GM21515 (cell line): ENCODE measurements around the gene MERTK.
"Not testable (repeated sequence)": the region's sequence is repeated elsewhere in the genome, so short reads cannot be mapped to it uniquely, and the experiment has no call there.

Experiments
- ATAC-seq: cut with Tn5 transposase; IDR thresholded peaks from one replicate; pipeline ENCODE4 v1.9.1; 2021; ENCODE audit not compliant: unreplicated experiment

MERTK gene

DNA sequence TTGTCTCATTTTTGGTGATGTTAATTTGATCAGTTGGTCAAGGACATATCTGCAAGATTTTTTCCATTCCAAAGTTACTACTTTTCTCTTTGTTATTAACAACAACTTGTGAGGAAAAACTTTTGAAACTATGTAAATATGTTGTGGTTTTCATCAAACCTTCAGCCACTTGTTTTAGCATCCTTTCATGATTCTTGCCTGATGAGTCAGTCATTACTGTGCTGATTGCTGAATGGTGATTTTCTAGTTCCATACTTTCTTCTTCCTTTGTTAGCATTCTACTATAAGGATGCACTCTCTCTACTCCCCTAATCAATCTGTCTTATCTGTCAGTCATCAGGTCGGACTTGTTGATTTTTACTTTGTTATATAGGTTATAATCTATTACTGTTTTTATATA lies 167.6 kb downstream of the MERTK start:
- ATAC-seq = no peak

DNA sequence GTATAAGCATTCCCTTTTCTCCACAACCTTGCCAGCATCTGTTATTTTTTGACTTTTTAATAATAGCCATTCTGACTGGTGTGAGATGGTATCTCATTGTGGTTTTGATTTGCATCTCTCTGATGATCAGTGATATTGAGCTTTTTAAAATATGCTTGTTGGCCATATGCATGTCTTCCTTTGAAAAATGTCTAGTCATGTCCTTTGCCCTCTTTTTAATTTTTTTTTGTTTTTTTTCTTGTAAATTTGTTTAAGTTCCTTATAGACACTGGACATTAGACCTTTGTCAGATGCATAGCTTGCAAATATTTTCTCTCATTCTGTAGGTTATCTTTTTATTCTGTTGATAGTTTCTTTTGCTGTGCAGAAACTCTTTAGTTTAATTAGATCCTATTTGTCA lies 171.4 kb downstream of the MERTK start:
- ATAC-seq = not testable (repeated sequence)

DNA sequence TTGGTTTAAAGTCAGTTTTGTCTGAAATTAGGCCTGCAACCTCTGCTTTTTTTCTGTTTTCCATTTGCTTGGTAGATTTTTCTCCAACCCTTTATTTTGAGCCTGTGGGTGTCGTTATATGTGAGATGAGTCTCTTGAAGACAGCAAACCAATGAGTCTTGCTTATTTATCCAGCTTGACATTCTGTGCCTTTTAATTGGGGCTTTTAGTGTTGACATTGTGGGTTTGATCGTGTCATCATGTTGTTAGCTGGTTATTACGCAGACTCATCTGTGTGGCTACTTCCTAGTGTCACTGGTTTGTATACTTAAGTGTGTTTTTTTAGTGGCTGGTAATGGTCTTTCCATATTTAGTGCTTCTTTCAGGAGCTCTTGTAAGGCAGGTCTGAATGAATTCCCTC lies 175.5 kb downstream of the MERTK start:
- ATAC-seq = no peak

DNA sequence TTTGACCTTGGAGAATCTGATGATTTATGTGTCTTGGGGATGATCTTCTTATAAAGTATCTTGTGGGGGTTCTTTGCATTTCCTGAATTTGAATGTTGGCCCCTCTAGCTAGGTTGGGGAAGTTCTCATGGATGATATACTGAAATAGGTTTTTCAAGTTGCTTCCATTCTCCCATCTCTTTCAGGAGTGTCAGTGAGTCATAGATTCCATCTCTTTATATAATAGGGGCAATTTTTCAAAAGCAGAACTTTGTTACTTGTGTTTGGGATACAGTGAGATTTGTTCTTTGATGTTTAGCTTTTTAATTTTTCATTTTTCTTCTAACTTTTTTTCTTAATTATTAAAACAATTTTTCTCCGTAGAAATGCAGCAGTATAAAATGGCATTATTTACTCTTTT lies 176.1 kb downstream of the MERTK start:
- ATAC-seq = no peak

DNA sequence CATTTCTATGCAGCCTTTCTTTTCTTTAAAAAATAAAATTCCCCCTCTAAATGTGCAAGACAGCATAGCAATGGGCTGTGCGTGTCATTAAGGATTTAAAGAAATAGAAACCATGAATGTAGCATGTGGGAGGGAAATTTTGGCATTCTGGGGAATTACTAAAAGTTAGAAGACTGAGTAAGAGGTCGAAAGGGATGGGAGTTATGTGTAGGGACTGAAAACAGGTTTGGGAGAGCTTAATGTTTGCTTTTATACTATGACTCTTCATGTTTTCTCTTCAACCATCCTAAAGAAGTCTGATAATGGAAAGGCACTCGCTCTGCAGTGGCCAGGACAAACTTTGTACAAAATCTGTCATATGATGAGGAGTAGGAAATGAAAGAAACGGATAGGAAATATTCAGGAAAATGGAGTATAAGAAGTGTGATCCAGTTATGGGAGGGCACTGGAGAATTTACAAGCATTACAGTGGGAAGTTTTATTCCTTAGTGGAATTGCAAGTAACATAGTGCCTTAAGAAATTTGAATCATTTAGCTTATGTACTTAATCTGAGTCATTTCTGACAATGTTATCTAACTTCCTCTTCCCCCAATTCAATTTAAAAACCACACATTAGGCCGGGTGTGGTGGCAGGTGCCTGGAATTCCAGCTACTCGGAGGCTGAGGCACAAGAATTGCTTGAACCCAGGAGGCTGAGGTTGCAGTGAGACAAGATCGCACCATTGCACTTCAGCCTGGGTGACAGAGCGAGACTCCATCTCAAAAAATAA lies 177.3 kb downstream of the MERTK start:
- no peak for ATAC-seq

DNA sequence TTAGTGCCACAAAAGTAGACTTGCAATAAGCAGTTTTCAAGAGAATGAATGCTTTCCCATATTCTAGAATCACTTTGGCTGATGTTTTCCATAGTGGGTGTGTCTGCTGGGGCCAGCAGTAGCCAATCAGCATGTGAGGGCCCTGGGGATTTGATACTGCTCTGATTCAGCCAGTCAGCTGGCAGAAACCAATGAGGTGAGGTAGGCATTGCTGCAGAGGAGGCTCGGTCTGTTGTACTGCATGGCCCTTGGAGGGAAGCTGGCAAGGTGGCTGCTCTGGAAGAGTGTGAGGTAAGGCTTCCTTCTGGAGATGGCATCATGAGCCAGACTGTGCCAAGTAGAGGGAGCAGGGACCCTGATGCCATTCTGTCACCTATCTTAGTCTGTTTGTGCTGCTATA lies 179.4 kb downstream of the MERTK start:
- ATAC-seq = no peak
